RWPE2 (cell line): Measurements from ENCODE around the gene EFNA2.

Experiments
- ATAC-seq: fragments of 200-7000 bp; cut with Tn5 transposase; 3 replicates; pipeline ENCODE4 v1.9.1; 2021; ENCODE audit warnings: low read depth
- DNase-seq: peaks from one replicate; pipeline ENCODE4 v3.0.0-alpha.2; 2020; ENCODE audit warnings: low spot score
- H3K27ac ChIP-seq: fragments of 450-650 bp; 2 replicates; pipeline ENCODE4 v1.5.1; 2017; ENCODE audit warnings: mild to moderate bottlenecking; ENCODE audit not compliant: poor library complexity, severe bottlenecking
- H3K27me3 ChIP-seq: fragments of 250-450 bp; sonication (Bioruptor Pico); 2 replicates; pipeline ENCODE4 v1.5.1; 2021; ENCODE audit warnings: mild to moderate bottlenecking, moderate library complexity; ENCODE audit not compliant: insufficient read depth, poor library complexity, severe bottlenecking
- H3K36me3 ChIP-seq: fragments of 250-450 bp; sonication (Bioruptor Pico); 2 replicates; pipeline ENCODE4 v1.5.1; 2020; ENCODE audit warnings: low read depth, mild to moderate bottlenecking, moderate library complexity
- H3K4me1 ChIP-seq: fragments of 250-450 bp; sonication (Bioruptor Pico); 2 replicates; pipeline ENCODE4 v1.5.1; 2021; ENCODE audit warnings: mild to moderate bottlenecking, moderate library complexity; ENCODE audit not compliant: insufficient read depth, poor library complexity, severe bottlenecking
- H3K4me3 ChIP-seq: fragments of 250-450 bp; sonication (Bioruptor Pico); 2 replicates; pipeline ENCODE4 v1.5.1; 2021; ENCODE audit warnings: mild to moderate bottlenecking, moderate library complexity; ENCODE audit not compliant: severe bottlenecking
- H3K9me3 ChIP-seq: fragments of 250-450 bp; sonication (Bioruptor Pico); 2 replicates; pipeline ENCODE4 v1.5.1; 2021; ENCODE audit warnings: mild to moderate bottlenecking, moderate library complexity; ENCODE audit not compliant: severe bottlenecking
- CTCF ChIP-seq: fragments of 450-650 bp; IDR thresholded peaks from one replicate; pipeline ENCODE4 v1.5.1; 2017; ENCODE audit warnings: mild to moderate bottlenecking, moderate library complexity; ENCODE audit not compliant: poor library complexity, severe bottlenecking

The EFNA2 gene

GRCh38 chr19:1270213-1270853 is 15.3 kb upstream of the EFNA2 start:
- Histone ChIP-seq H3K36me3 (peaks cover 52% of the 10 kb centered on the region), H3K27me3 (no peaks in the 10 kb centered on the region), H3K9me3 (no peaks in the 10 kb centered on the region), H3K27ac (peak overlapping the region; percentile 97), H3K4me1 (peaks cover 7% of the 10 kb centered on the region), H3K4me3 (peak overlapping the region; percentile 82)
- ATAC-seq (no peak), DNase-seq (no peak)
- TF ChIP-seq CTCF: no peak

DNA sequence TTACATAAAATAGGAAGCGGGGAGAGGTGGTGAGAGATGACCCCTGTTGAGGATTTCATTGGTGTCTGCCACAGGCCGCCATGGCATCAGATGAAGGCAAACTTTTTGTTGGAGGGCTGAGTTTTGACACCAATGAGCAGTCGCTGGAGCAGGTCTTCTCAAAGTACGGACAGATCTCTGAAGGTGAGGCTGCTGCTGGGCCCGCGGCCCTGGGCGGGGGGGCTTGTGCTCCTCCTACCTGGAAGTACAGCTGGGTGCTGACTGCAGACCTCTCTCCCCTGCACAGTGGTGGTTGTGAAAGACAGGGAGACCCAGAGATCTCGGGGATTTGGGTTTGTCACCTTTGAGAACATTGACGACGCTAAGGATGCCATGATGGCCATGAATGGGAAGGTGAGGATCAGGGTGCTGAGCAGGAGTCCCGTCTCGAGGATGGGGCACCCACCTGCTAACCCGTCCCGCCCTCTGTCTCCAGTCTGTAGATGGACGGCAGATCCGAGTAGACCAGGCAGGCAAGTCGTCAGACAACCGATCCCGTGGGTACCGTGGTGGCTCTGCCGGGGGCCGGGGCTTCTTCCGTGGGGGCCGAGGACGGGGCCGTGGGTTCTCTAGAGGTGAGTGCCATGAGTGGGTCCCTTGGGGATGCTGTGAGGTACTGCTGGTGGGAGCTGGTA is 14.7 kb upstream of the EFNA2 start:
- H3K4me3 ChIP-seq: no peak overlapping the region
- ATAC-seq (no peak), DNase-seq (no peak)
- no peaks in the 10 kb centered on the region for H3K9me3 ChIP-seq
- TF ChIP-seq CTCF: no peak
- peaks cover 7% of the 10 kb centered on the region for H3K4me1 ChIP-seq
- peaks cover 52% of the 10 kb centered on the region for H3K36me3 ChIP-seq
- H3K27ac ChIP-seq: peak overlapping the region; percentile 97
- H3K27me3 ChIP-seq: no peaks in the 10 kb centered on the region

- ATAC-seq (no peak), DNase-seq (no peak)
- peaks cover 52% of the 10 kb centered on the region for H3K36me3 ChIP-seq
- peak overlapping the region; percentile 97 for H3K27ac ChIP-seq
- H3K4me3 ChIP-seq: no peak overlapping the region
- no peak for TF ChIP-seq CTCF
- peaks cover 7% of the 10 kb centered on the region for H3K4me1 ChIP-seq
- H3K27me3 ChIP-seq: no peaks in the 10 kb centered on the region
- no peaks in the 10 kb centered on the region for H3K9me3 ChIP-seq
Measured at GRCh38 chr19:1271528-1272422, 13.9 kb upstream of the EFNA2 start.

GRCh38 chr19:1272423-1273262 is 13.0 kb upstream of the EFNA2 start:
- Histone ChIP-seq H3K27ac (peak overlapping the region; percentile 97), H3K9me3 (no peaks in the 10 kb centered on the region), H3K4me1 (peaks cover 5% of the 10 kb centered on the region), H3K4me3 (no peak overlapping the region), H3K27me3 (no peaks in the 10 kb centered on the region), H3K36me3 (peaks cover 52% of the 10 kb centered on the region)
- no peak for ATAC-seq
- no peak for DNase-seq
- no peak for TF ChIP-seq CTCF
